GM23338 (cell line): Measurements from ENCODE around the gene CCDC81. TPM values are rescaled to one million over a fixed set of nuclear protein-coding genes. Genes with fewer than 3 reads are reported as not detected.

Experiments used
- ATAC-seq: fragments of 200-7000 bp; cut with Tn5 transposase; 3 replicates; pipeline ENCODE4 v1.9.1; 2020
- DNase-seq: peaks from one replicate; pipeline ENCODE4 v3.0.0-alpha.2; 2015; ENCODE audit warnings: low spot score
- H2AFZ ChIP-seq: fragments of 200-600 bp; sonication (generic); 2 replicates; pipeline ENCODE4 v1.8.0; 2016; ENCODE audit warnings: antibody characterized with exemption, mild to moderate bottlenecking, moderate library complexity
- H3F3A ChIP-seq: fragments of 200-600 bp; sonication (generic); replicated peaks from 2 replicates; pipeline ENCODE4 v1.8.0; 2017; ENCODE audit warnings: antibody characterized with exemption, mixed run types, low read depth
- H3K27ac ChIP-seq: fragments of 200-600 bp; sonication (generic); 2 replicates; pipeline ENCODE4 v1.6.1; 2016; ENCODE audit warnings: low read depth
- H3K27me3 ChIP-seq: fragments of 200-600 bp; sonication (generic); 2 replicates; pipeline ENCODE4 v1.8.0; 2016; ENCODE audit warnings: mild to moderate bottlenecking, mixed run types, moderate library complexity; ENCODE audit not compliant: insufficient read depth
- H3K36me3 ChIP-seq: fragments of 200-600 bp; sonication (generic); 2 replicates; pipeline ENCODE4 v1.8.0; 2016; ENCODE audit warnings: mild to moderate bottlenecking; ENCODE audit not compliant: insufficient read depth
- H3K4me1 ChIP-seq: fragments of 200-600 bp; sonication (generic); 2 replicates; pipeline ENCODE4 v1.8.0; 2016; ENCODE audit warnings: mild to moderate bottlenecking, moderate library complexity; ENCODE audit not compliant: insufficient read depth
- H3K4me2 ChIP-seq: fragments of 200-600 bp; sonication (generic); 2 replicates; pipeline ENCODE4 v1.7.1; 2017; ENCODE audit warnings: mixed run types
- H3K4me3 ChIP-seq: fragments of 200-600 bp; sonication (generic); 2 replicates; pipeline ENCODE4 v1.6.1; 2016; ENCODE audit warnings: mixed run types
- H3K79me2 ChIP-seq: fragments of 200-600 bp; sonication (generic); replicated peaks from 2 replicates; pipeline ENCODE4 v1.8.0; 2017; ENCODE audit warnings: mild to moderate bottlenecking; ENCODE audit not compliant: insufficient read depth
- H3K9me2 ChIP-seq: fragments of 200-600 bp; sonication (generic); 2 replicates; pipeline ENCODE4 v1.8.0; 2017; ENCODE audit not compliant: insufficient read depth
- H4K20me1 ChIP-seq: fragments of 200-600 bp; sonication (generic); replicated peaks from 2 replicates; pipeline ENCODE4 v1.8.0; 2017; ENCODE audit warnings: mild to moderate bottlenecking; ENCODE audit not compliant: insufficient read depth
- H3K27ac Mint-ChIP-seq: 2 replicates; pipeline ENCODE4 v1.8.0; 2020; ENCODE audit warnings: inconsistent platforms, mild to moderate bottlenecking, moderate library complexity, mixed read lengths
- H3K27me3 Mint-ChIP-seq: 3 replicates; pipeline ENCODE4 v1.8.0; 2022; ENCODE audit warnings: low read depth, mild to moderate bottlenecking, moderate library complexity, mixed read lengths, inconsistent platforms; ENCODE audit not compliant: insufficient read depth, poor library complexity
- H3K36me3 Mint-ChIP-seq: 3 replicates; pipeline ENCODE4 v1.8.0; 2021; ENCODE audit warnings: low read depth, mild to moderate bottlenecking, inconsistent platforms, moderate library complexity, mixed read lengths
- H3K4me1 Mint-ChIP-seq: 3 replicates; pipeline ENCODE4 v1.8.0; 2020; ENCODE audit warnings: mild to moderate bottlenecking, inconsistent platforms, mixed read lengths
- H3K4me3 Mint-ChIP-seq: 3 replicates; pipeline ENCODE4 v1.8.0; 2021; ENCODE audit warnings: moderate library complexity, mild to moderate bottlenecking, inconsistent platforms, mixed read lengths
- H3K9me3 Mint-ChIP-seq: 3 replicates; pipeline ENCODE4 v1.8.0; 2020; ENCODE audit warnings: moderate library complexity, mild to moderate bottlenecking, inconsistent platforms, mixed read lengths
- CREB1 ChIP-seq: fragments of 250-450 bp; sonication (Bioruptor Pico); IDR thresholded peaks from 2 replicates; pipeline ENCODE4 v1.5.0; 2020; ENCODE audit warnings: low read depth, mild to moderate bottlenecking, moderate library complexity
- ETS1 ChIP-seq: IDR thresholded peaks from 2 replicates; pipeline ENCODE4 v1.6.1; 2016; ENCODE audit warnings: antibody characterized with exemption
- EZH2 ChIP-seq: fragments of 200-600 bp; sonication (generic); IDR thresholded peaks from one replicate; pipeline ENCODE4 v1.8.0; 2017; ENCODE audit warnings: antibody characterized with exemption, mild to moderate bottlenecking, low read depth; ENCODE audit not compliant: unreplicated experiment
- EZH2phosphoT487 ChIP-seq: fragments of 200-600 bp; sonication (generic); IDR thresholded peaks from one replicate; pipeline ENCODE4 v1.8.1; 2018; ENCODE audit warnings: antibody characterized with exemption; ENCODE audit not compliant: unreplicated experiment
- JUNB ChIP-seq: IDR thresholded peaks from one replicate; pipeline ENCODE4 v1.6.1; 2016; ENCODE audit warnings: antibody characterized with exemption; ENCODE audit not compliant: unreplicated experiment
- NANOG ChIP-seq: IDR thresholded peaks from 2 replicates; pipeline ENCODE4 v1.6.1; 2016; ENCODE audit warnings: antibody characterized with exemption, borderline replicate concordance
- POLR2AphosphoS5 ChIP-seq: IDR thresholded peaks from 2 replicates; pipeline ENCODE4 v1.6.1; 2016; ENCODE audit warnings: antibody characterized with exemption, low read depth
- STAT1 ChIP-seq: IDR thresholded peaks from one replicate; pipeline ENCODE4 v1.6.1; 2016; ENCODE audit warnings: antibody characterized with exemption; ENCODE audit not compliant: unreplicated experiment
- ZNF114 ChIP-seq: fragments of 250-450 bp; sonication (Bioruptor Pico); IDR thresholded peaks from 2 replicates; pipeline ENCODE4 v1.5.0; 2020; ENCODE audit warnings: mild to moderate bottlenecking, moderate library complexity
- ZNF331 ChIP-seq: fragments of 250-450 bp; sonication (Bioruptor Pico); IDR thresholded peaks from 2 replicates; pipeline ENCODE4 v1.5.0; 2020; ENCODE audit warnings: low read depth, mild to moderate bottlenecking, moderate library complexity
- ZNF462 ChIP-seq: fragments of 250-450 bp; sonication (Bioruptor Pico); IDR thresholded peaks from 2 replicates; pipeline ENCODE4 v1.5.0; 2020; ENCODE audit warnings: mild to moderate bottlenecking, moderate library complexity
- polyA plus RNA-seq: library from polyadenylated mRNA; unstranded; fragments of >200 nt; fragmentation: Nextera tagmentation; extraction: Ambion mirVana; gene quantifications from 2 replicates; pipeline ENCODE4 v1.2.1, GENCODE V29; 2016
- total RNA-seq: library from RNA; depleted of rRNA; stranded (reverse); fragments of >200 nt; shearing (Covaris generic); gene quantifications from 2 replicates; pipeline ENCODE4 v1.2.3, GENCODE V29; 2014
- TF ChIP-seq, protein P1 (sequence below), 2 experiments: fragments of 200-600 bp in 1 of 2; sonication (generic) in 1 of 2; conservative IDR thresholded peaks; 2 replicates each; pipeline versions ENCODE4 v1.5.1 to v1.6.1; 2016 to 2017; ENCODE audit warnings: antibody characterized with exemption in 2 of 2, low read depth in 2 of 2, mild to moderate bottlenecking in 2 of 2, moderate library complexity in 1 of 2
- TF ChIP-seq, protein P2 (sequence below): IDR thresholded peaks from one replicate; pipeline ENCODE4 v1.6.1; 2018; ENCODE audit warnings: antibody characterized with exemption; ENCODE audit not compliant: unreplicated experiment

CCDC81 gene
- total and polyA plus RNA-seq, 2 experiments from 2014 or later = 0.37 to 4.3 TPM

GRCh38 chr11:86459002-86459385, 84.3 kb downstream of the CCDC81 start:
- TF ChIP-seq JUNB (no peak), ZNF331 (CRISPR knock-in tag) (no peak), ETS1 (no peak), EZH2 (no peak), STAT1 (no peak), NANOG (no peak), EZH2phosphoT487 (no peak), ZNF114 (no peak), ZNF462 (CRISPR knock-in tag) (no peak), POLR2AphosphoS5 (no peak), CREB1 (CRISPR knock-in tag) (no peak)
- TF ChIP-seq, protein P1, sequence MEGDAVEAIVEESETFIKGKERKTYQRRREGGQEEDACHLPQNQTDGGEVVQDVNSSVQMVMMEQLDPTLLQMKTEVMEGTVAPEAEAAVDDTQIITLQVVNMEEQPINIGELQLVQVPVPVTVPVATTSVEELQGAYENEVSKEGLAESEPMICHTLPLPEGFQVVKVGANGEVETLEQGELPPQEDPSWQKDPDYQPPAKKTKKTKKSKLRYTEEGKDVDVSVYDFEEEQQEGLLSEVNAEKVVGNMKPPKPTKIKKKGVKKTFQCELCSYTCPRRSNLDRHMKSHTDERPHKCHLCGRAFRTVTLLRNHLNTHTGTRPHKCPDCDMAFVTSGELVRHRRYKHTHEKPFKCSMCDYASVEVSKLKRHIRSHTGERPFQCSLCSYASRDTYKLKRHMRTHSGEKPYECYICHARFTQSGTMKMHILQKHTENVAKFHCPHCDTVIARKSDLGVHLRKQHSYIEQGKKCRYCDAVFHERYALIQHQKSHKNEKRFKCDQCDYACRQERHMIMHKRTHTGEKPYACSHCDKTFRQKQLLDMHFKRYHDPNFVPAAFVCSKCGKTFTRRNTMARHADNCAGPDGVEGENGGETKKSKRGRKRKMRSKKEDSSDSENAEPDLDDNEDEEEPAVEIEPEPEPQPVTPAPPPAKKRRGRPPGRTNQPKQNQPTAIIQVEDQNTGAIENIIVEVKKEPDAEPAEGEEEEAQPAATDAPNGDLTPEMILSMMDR (conservative IDR thresholded peaks at IDR 0.05; ENCODE audit: low read depth in 2 of 2) = no peak
- TF ChIP-seq, protein P2, sequence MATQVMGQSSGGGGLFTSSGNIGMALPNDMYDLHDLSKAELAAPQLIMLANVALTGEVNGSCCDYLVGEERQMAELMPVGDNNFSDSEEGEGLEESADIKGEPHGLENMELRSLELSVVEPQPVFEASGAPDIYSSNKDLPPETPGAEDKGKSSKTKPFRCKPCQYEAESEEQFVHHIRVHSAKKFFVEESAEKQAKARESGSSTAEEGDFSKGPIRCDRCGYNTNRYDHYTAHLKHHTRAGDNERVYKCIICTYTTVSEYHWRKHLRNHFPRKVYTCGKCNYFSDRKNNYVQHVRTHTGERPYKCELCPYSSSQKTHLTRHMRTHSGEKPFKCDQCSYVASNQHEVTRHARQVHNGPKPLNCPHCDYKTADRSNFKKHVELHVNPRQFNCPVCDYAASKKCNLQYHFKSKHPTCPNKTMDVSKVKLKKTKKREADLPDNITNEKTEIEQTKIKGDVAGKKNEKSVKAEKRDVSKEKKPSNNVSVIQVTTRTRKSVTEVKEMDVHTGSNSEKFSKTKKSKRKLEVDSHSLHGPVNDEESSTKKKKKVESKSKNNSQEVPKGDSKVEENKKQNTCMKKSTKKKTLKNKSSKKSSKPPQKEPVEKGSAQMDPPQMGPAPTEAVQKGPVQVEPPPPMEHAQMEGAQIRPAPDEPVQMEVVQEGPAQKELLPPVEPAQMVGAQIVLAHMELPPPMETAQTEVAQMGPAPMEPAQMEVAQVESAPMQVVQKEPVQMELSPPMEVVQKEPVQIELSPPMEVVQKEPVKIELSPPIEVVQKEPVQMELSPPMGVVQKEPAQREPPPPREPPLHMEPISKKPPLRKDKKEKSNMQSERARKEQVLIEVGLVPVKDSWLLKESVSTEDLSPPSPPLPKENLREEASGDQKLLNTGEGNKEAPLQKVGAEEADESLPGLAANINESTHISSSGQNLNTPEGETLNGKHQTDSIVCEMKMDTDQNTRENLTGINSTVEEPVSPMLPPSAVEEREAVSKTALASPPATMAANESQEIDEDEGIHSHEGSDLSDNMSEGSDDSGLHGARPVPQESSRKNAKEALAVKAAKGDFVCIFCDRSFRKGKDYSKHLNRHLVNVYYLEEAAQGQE = no peak
- Histone ChIP-seq H3K4me3 (no peak overlapping the region), H3K79me2 (no peaks in the 10 kb centered on the region), H2AFZ (no peak overlapping the region), H3K36me3 (no peaks in the 10 kb centered on the region), H4K20me1 (no peaks in the 10 kb centered on the region), H3F3A (no peaks in the 10 kb centered on the region), H3K27ac (no peak overlapping the region), H3K4me2 (no peak overlapping the region), H3K27me3 (no peaks in the 10 kb centered on the region), H3K4me1 (no peaks in the 10 kb centered on the region), H3K9me2 (no peaks in the 10 kb centered on the region)
- Mint-ChIP-seq H3K27me3 (peaks cover 9% of the 10 kb centered on the region), H3K36me3 (no peaks in the 10 kb centered on the region), H3K9me3 (no peaks in the 10 kb centered on the region), H3K27ac (no peak overlapping the region), H3K4me1 (peaks cover 10% of the 10 kb centered on the region), H3K4me3 (no peak overlapping the region)
- ATAC-seq = no peak
- no peak for DNase-seq
